Activated T-cell treated with anti-CD3 and anti-CD28 coated beads for 48 hours (primary cell): ENCODE results near the gene NT5DC3.

ENCODE experiments used
- DNase-seq: peaks from one replicate; pipeline ENCODE4 v3.0.0-alpha.2; 2020; ENCODE audit warnings: low read depth

The NT5DC3 gene

DNA sequence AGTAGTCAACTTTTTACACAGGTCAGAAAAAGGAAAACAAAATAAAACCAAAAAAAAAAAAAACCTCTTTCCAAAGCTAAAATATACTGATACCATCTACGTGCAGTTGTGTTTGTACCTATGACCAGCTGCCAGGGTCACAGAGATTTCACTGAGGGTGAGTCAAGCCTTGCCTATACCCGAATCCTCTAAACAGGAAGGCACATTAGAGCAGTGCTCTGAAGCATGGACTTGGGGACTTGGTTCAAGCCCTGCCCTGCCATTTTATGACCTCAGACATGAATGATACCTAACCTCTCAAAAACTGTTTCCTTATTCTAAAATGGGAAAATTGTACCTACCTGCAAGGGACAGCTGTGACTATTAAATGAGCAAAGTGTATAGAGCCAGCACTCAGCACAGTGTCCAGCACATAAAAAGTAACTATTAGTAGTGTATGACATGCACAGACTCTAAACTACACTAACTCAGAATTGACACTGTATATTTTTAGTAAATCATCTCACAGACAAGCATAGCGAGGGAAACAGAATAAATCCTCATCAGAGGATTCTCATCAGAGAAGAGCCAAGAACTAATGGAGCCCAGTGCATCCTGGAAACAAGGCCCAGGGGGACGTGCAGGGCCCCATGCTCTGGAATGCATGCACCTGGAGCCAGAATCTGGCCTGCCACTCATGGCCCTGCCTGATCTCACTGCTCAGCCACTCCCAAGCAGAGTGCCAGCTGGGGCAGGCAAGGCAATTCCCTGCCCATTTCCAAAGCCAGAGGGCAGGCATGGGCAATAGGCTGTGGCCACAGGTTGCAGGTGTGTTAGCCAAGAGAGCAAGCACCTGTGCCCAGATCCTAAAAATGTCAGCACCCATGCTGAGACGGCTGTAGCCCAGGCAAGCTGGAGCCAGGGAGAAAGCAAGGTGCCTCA lies 57.0 kb downstream of the NT5DC3 start:
- DNase-seq, result no peak

DNA sequence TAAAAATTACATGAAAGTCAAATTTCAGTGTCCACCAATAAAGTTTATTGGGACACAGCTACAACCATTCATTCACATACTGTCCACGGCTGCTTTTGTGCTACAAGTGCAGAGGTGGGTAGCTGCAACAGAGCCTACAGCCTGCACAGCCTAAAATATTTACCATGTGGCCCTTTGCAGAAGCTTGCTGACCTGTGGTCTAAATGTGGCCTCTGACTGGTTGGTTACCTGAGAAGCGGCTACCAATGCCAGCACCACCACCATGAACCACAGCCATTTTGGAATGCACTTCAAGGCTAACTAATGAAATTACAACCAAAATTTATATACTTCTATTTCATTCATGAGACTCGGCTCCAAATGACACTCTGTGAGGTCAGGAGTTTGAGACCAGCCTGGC lies 58.6 kb downstream of the NT5DC3 start:
- DNase-seq, result no peak

DNA sequence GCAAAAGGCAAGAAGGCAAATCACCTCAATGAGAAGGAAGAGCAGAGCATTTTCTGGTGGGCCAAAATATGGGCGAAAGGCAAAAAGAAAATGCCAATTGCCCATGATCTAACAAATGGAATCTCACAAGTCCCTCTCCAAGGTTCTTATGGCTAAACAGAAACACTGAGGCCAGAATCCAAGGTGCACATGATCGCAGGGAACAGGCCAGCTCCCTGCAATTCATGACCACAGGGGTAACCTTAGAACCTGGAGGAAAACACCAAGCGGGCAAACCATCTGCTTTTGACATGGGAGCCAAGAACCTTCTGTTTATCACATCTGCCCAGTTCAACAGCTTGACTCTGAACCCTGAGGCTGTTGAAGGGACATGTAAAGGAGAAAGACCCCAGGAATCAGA lies 60.0 kb downstream of the NT5DC3 start:
- DNase-seq, result no peak

DNA sequence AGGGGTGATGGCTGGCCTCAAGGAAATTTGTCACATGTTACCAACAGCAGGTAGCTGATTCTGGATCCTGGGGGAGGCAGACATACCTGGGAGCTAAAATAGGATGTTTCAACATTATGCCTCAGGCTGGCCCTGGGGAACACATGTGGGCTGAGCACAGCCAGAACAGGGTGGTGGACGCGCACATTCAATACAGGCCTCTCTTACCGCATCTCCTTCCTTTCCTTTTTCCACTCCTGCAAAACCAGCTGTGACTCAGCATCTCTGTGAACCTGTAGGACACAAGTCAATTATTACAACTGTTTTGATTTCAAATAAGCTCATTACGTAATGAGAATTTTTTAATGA lies 61.0 kb downstream of the NT5DC3 start:
- DNase-seq, result no peak

DNA sequence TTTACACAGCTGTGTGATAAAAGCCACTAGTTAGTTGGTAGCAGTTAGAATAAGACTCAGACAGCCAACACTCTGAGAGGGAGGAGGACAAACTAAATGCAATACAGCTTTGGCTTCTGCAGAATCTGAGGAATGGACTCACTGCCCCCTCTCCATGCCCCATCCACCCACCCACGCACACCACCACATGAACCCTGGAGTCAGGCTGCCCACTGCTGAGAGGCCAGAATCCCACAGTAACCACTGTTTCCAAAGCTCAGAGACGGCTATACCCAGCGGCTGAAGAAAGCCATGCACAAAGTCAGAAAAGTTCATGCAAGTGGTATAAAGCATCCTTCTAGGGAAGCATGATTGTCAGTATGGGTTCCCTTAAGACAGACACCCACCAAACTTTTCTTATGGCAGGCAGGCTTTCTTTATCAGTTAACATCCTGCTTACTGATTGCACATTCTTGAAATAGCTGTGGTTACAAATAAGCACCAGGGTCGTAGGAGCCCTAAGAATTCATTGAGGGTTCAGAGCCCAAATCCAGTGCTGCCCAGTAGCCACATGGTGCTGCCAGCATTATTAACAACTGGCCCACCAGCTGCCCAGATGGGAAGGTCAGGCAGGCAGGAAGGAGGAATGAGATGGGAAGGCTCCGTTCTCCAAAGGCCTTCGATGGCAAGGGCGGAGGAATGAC lies 61.5 kb downstream of the NT5DC3 start:
- no peak for DNase-seq

DNA sequence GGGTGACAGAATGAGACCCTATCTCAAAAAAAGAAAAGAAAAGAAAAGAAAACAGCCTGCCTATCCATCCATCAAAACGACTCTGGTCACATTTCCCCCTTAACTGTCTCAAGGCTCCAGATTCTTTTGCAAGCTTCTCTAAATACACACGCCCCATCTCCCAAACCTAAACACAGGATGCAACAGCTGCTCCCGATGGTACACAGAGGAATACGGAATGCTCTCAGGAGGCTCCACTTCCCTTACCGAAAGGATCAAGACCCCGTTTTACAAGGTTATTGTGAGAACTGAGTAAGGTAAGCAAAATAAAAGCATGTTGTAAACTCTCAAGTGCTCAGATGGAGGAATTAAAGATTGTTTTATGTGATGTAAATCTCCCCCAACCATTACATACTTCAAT lies 62.3 kb downstream of the NT5DC3 start:
- DNase-seq, result no peak

DNA sequence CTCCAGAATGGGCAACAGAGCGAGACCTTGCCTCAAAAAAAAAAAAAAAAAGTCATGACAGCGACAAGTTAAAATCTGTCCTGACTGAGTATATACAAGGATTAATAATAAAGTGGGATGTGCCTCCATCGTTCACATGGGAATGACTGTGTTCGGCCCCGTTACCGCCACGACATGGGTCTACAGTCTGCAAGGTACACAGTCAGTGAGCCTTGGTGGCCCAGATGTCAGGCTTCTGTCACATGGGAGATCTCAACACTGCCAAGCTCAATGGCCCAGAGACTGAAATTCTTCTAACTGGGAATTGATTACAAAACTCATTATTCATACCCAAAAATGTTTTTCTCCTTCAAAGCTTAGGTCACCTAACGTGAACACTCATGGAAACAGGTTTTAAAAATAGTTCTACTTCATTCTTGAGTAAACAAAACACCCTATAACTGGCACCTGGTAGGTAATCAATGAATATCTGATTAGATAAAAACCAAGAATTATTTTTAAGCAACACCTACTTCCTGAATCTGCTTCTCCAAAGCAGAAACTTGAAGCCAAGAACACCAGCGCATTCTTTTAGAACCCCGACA lies 66.0 kb downstream of the NT5DC3 start:
- no peak for DNase-seq

DNA sequence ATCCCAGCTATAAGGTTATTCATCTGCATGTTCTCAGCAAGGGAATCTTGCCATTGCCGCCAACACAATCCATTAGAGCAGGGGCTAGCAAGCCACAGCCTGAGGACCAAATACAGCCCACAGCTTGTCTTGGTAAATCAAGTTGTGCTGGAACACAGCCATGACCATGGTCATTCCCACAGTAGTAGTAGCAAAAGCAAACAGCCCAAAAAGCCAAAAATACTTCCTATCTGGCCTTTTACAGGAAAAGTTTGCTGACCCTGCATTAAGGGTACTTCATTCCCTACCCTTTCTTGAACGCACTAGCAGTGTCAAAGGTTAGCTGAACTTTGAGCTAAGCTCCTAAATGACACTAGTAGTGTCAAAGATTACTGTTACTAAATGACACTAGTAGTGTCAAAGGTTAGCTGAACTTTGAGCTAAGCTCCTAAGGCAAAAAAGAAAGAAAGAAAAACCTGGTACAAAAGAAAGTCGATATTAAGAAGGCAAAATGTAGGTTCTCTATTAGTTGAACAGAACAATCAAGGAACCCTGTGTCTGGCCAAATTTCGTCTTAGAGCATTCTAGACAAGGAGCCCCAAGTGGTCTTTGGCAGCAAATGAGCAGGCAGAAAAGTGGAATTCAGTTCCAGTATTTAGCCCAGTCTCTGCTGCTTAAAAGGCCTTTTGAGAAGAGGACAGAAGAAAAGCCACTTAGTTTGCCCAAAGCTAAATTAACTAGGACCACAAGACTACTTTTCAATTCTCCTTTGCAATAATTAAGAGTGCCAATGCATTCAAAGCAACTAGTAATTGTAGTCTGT lies 67.7 kb downstream of the NT5DC3 start:
- DNase-seq, result no peak

DNA sequence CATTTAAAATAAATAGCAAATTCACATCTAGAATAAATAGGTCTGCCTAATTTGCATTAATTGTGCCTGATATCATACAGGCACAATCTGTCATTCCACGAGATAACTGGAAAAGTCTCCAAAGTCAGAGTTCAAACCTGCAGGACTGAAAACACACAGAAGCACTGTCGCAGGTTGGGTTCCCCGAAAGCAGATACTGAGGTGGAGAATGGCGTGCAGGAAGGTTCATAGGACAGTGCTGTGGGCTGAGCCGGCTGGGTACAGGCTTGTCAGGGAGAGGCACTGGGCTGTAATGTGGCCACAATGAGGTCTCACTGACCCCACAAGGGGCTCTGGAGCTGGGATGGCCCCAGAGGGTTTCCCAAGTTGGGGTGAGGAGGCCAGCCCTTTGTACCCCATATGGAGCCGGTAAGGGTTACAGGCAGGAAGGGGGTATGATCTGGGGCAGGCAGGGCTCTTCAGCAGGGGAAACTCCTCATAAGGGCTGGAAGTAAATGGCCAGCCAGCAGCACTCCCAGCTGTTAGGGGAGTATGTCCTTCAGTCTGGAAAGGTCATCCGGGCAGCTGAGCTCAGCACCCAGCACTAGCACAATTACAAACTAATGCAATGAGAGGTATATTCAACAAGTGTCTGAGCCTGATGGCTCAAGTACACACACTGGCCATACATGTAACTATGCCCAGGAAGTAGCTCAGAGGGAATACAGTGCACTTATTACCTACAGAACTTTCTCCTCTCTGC lies 68.5 kb downstream of the NT5DC3 start:
- DNase-seq, result no peak

DNA sequence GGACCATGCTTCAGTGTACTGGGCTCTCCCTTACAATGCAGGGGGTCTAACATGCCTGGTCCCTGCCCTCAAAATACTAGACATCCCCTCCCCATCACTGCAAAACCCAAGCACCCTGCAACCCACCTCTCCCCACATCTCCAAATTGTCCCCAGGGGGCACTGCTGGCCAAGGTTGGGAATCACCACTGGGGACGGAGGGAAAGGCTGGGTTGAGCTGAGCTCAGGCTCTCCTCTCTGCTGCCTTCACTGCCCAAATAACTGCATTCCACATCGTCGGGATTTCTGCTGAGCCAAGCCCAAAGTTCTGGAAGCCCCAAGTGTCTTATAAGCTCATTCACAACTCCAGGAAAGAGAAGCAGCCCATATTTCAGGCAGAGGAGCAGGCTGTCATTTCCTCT lies 69.6 kb downstream of the NT5DC3 start:
- no peak for DNase-seq

DNA sequence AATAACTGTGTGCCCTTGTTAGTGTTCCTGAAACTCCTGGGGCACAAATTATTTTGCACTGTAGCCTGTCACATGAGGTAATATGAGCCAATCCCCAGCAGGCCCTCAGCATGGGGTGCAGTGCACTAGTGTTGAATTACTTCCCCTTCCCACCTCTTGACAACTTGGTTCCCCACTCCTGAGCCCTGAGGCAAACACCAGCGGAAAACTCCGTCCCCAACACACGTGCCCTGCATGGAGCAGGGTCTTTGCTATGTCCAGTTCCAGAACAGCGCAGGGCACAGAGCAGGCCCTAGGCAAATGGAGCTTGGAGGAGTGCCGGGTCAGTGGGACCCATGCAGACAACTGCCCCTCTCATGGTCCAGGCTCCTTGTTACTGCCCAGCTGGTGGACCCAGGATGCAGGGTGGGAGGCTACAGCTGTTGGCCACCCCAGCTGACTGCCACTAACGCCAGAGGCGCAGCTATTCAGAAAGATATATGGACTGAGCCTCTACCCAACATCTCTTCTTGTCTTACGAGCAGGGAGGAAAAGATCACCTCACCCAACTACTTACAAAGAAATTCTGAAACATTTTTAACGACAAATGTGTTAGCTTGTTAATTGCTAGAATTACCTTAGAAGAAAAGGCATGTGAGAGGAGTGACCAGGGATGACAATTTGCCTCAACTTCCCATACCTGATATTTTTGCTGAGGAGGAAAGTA lies 71.6 kb downstream of the NT5DC3 start:
- DNase-seq, result no peak

DNA sequence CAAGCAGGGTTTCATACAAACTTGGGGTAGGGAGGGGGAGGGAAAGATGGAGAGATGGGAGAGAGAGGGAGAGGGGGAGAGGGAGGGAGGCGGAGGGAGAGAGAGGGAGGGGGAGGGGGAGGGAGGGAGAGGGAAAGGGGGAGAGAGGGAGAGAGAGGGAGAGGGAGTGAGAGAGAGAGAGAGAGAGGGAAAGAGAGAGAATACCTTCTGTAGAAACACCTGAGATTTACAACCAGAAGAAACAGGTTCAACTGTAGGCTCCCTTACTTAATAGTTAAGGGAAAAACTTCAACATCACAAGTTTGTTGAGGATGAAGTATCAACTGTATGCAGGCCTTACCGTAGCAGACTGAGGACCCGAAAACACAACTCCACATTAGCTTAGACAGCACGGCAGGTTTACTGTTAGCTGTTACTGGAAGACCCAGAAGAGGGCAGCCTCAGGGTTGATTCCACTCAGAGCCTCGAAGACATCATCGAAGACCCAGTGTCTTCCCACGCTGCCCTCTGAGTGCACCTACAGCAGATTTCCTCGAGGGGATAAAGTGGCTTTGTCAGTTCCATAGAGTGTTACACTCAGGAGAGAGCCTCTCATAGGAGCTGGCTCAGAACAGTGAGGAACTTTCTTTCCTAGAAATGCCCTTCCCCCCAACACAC lies 72.4 kb downstream of the NT5DC3 start:
- no peak for DNase-seq

DNA sequence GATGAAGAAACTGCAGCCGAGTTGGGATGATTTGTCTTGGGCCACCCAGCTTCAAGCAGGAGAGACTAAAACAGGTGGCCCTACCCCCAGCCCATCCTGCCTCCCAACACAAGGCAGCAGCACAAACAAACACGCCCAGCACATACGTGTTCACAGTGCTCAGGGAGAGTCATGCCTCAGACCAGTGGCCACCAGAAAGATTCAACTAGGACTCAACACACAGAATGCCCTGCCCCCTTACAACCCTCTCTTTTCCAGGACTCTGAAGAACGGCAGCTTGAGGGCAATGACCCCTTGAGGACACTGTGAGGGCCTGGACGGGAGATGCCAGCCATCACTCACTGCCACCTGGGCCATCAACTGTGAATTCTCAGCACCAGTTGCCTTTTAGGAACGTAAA lies 75.0 kb downstream of the NT5DC3 start:
- no peak for DNase-seq

DNA sequence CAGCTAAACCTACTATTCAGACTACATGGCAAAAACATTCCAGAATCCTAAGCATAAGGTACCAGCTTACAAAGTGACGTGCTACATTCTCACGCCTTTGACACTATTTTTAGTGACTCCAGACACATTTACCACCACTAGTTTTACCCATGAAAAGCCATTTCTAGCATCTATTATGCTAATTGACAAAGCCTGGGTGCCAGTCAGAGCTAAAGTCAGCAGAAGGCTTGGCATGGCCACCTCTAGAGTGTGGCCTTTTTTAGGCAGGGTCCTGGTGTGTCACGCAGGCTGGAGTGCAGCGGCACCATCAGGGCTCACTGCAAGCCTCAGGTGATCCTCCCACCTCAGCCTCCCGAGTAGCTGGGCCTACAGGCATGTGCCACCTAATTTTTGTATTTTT lies 75.7 kb downstream of the NT5DC3 start:
- DNase-seq, result no peak

DNA sequence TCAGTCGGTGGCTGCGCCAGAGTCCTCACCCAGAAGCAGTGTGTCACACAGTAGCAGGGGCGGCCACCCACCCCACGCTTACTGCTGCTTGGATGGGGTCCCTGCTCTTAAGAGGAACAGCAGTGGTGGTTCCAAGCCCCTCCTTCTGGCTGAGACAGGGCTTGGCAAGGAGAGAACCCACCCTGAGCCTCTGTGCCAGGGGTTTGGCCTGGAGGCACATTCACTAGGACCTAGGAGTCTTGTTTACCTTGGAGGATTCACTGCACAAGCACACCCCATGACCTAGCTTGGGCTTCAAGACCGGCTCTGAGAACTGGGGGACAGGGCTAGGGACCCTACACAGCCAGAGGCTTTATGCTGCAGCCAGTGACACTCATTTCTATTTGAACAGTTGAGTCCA lies 78.6 kb downstream of the NT5DC3 start:
- no peak for DNase-seq

DNA sequence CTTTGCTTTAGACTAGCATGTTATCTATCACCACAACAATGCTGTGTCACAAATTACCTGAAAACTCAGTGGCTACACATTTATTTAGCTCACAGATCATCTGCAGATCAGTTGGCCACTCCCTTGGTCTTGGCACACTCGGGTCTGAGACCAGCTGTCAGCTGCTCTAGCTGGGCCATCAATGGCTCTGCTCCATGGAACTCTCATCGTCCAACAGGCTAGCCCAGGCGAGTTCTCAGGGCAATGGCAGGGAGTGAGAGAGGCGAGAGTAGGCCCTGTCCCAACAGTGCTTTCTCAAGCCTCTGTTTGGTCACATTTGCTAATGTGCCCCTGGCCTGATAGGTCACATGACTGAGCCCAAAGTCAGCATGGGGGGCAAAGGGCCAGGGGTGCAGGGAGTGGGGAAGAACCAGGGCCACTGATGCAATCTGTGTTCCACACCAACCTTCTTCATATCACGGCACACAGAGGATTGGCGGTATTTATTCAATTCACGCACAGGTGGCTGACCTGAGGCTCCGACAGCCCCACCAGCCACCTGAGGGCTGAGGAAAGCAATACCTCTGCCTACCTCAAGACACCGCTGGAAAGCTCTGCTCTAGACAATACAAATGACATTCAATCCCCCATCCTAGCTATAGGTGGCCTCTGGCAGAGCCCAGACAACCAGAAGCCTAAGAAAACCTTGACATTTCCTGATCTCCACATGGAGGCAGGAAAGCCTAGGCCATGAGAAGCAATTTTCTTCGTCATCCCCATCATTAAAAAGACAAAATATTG lies 82.5 kb downstream of the NT5DC3 start:
- DNase-seq, result no peak

DNA sequence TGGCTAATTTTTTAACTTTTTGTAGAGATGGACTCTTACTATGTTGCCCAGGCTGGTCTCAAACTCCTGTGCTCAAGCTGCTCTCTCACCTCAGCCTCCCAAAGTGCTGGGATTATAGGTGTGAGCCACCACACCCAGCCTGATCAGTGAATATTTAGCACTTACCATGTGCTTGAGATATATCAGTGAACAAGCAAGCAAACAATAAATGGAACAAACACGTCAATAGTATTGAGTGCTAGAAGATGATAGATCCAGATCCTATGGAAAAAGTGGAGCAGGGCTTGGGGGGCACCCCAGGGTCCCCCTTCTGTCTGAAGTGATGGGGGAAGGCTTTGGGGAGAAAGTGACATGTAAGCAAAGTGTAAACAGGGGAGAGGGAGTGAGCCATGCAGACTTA lies 83.8 kb downstream of the NT5DC3 start:
- DNase-seq, result no peak

DNA sequence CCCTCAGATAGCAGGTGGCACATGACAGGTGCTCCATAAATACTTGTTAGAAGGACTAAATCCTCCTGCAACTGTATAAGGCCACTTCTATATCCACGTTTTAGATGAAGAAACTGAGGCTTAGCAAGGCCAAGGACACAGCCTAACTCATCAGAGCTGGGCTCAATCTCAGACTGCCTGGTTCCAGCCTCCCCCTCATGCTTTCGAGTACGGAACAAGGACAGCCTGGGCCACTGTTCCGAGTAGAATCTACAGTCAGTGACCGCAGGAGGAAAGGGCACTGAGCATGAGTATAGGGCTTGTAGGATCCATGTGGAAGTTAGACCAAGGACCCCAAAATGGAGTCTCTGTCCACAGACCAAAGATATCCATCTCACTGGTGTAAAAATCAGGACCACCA lies 84.6 kb downstream of the NT5DC3 start:
- DNase-seq, result no peak

DNA sequence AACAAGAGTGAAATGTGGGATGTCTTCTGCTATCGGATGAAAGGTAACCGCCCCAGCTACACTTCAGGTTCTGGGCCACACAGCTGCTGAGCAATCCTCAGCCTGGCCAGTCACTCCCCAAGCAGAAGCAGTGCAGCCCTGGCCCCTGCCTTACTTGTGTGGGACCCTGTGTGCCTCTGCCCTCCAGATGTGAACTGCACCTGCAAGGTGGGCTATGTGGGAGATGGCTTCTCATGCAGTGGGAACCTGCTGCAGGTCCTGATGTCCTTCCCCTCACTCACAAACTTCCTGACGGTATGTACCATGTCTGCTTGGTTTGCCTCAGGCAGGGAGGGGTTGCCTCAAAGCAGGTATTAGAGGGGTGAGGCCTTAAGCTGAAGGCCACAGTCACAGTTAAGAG lies 85.6 kb downstream of the NT5DC3 start:
- no peak for DNase-seq

DNA sequence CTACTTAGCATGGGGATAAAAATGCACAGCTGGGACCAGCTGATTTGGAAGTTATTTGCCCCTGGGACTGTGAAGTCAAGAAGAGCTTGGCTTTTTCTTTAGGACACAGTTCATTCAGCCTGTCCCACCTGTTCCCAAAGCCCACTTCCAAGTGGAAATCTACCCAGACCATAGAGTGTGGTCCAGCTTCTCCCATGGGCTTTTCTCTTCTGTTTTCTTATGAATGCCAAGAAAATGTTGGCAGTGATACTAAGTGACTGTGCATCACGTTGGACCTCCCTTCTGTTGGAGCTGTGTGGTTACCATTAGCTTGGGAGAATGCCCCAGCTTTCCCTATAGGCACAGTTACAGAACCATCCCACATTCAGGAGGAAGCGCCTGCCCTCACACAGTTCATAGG lies 89.4 kb downstream of the NT5DC3 start:
- DNase-seq, result no peak
